Activated T-cell treated with anti-CD3 and anti-CD28 coated beads, Interleukin-2, amount 50 U/mL, for 24 hours (primary cell): Measurements from ENCODE around the gene MAP4K4.

Experiments used
- DNase-seq: peaks from one replicate; pipeline ENCODE4 v3.0.0-alpha.2; 2020
- H3K27ac Mint-ChIP-seq: 2 replicates; pipeline ENCODE4 v1.8.0; 2020; ENCODE audit warnings: mild to moderate bottlenecking, mixed read lengths
- H3K27me3 Mint-ChIP-seq: 2 replicates; pipeline ENCODE4 v1.8.0; 2020; ENCODE audit warnings: mixed read lengths
- H3K36me3 Mint-ChIP-seq: 2 replicates; pipeline ENCODE4 v1.8.0; 2020; ENCODE audit warnings: low read depth, mixed read lengths
- H3K4me1 Mint-ChIP-seq: 2 replicates; pipeline ENCODE4 v1.8.0; 2020; ENCODE audit warnings: low read depth, mixed read lengths
- H3K4me3 Mint-ChIP-seq: 2 replicates; pipeline ENCODE4 v1.8.0; 2020; ENCODE audit warnings: mild to moderate bottlenecking, moderate library complexity, mixed read lengths
- H3K9me3 Mint-ChIP-seq: 2 replicates; pipeline ENCODE4 v1.8.0; 2020; ENCODE audit warnings: mixed read lengths

Gene MAP4K4

GRCh38 chr2:101873543-101873942, 176.0 kb downstream of the MAP4K4 start:
- DNase-seq: no peak
- H3K27ac Mint-ChIP-seq: no peak overlapping the region
- H3K4me1 Mint-ChIP-seq: peaks cover 4% of the 10 kb centered on the region
- H3K4me3 Mint-ChIP-seq: no peak overlapping the region
- no peaks in the 10 kb centered on the region for H3K9me3 Mint-ChIP-seq
- peaks cover 94% of the 10 kb centered on the region for H3K36me3 Mint-ChIP-seq
- no peaks in the 10 kb centered on the region for H3K27me3 Mint-ChIP-seq

GRCh38 chr2:101874069-101874468, 176.6 kb downstream of the MAP4K4 start:
- H3K27me3 Mint-ChIP-seq: no peaks in the 10 kb centered on the region
- H3K4me3 Mint-ChIP-seq: no peak overlapping the region
- peaks cover 94% of the 10 kb centered on the region for H3K36me3 Mint-ChIP-seq
- no peaks in the 10 kb centered on the region for H3K9me3 Mint-ChIP-seq
- peaks cover 4% of the 10 kb centered on the region for H3K4me1 Mint-ChIP-seq
- DNase-seq: no peak
- peak overlapping the region; percentile 27 for H3K27ac Mint-ChIP-seq

- Mint-ChIP-seq H3K27me3 (no peaks in the 10 kb centered on the region), H3K9me3 (no peaks in the 10 kb centered on the region), H3K36me3 (peaks cover 87% of the 10 kb centered on the region), H3K4me3 (no peak overlapping the region), H3K27ac (no peak overlapping the region), H3K4me1 (peaks cover 11% of the 10 kb centered on the region)
- DNase-seq: no peak
Measured at GRCh38 chr2:101879466-101879865, 182.0 kb downstream of the MAP4K4 start.

- no peak for DNase-seq
- no peak overlapping the region for H3K27ac Mint-ChIP-seq
- no peaks in the 10 kb centered on the region for H3K9me3 Mint-ChIP-seq
- no peak overlapping the region for H3K4me3 Mint-ChIP-seq
- H3K36me3 Mint-ChIP-seq: peaks cover 84% of the 10 kb centered on the region
- no peaks in the 10 kb centered on the region for H3K27me3 Mint-ChIP-seq
- peaks cover 20% of the 10 kb centered on the region for H3K4me1 Mint-ChIP-seq
Measured at GRCh38 chr2:101881131-101881530, 183.6 kb downstream of the MAP4K4 start.

GRCh38 chr2:101882769-101883307, 185.3 kb downstream of the MAP4K4 start:
- Mint-ChIP-seq H3K27me3 (no peaks in the 10 kb centered on the region), H3K4me3 (no peak overlapping the region), H3K27ac (peak overlapping the region; percentile 23), H3K36me3 (peaks cover 85% of the 10 kb centered on the region), H3K9me3 (no peaks in the 10 kb centered on the region), H3K4me1 (peaks cover 22% of the 10 kb centered on the region)
- no peak for DNase-seq

GRCh38 chr2:101883860-101884259, 186.4 kb downstream of the MAP4K4 start:
- Mint-ChIP-seq H3K36me3 (peaks cover 81% of the 10 kb centered on the region), H3K4me3 (no peak overlapping the region), H3K4me1 (peaks cover 24% of the 10 kb centered on the region), H3K9me3 (no peaks in the 10 kb centered on the region), H3K27ac (peak overlapping the region; percentile 42), H3K27me3 (no peaks in the 10 kb centered on the region)
- no peak for DNase-seq

- H3K36me3 Mint-ChIP-seq: peaks cover 83% of the 10 kb centered on the region
- H3K4me3 Mint-ChIP-seq: no peak overlapping the region
- no peaks in the 10 kb centered on the region for H3K27me3 Mint-ChIP-seq
- H3K4me1 Mint-ChIP-seq: peaks cover 24% of the 10 kb centered on the region
- H3K9me3 Mint-ChIP-seq: no peaks in the 10 kb centered on the region
- DNase-seq: no peak
- peak overlapping the region; percentile 76 for H3K27ac Mint-ChIP-seq
Measured at GRCh38 chr2:101884423-101884822, 186.9 kb downstream of the MAP4K4 start.

- no peak for DNase-seq
- H3K4me3 Mint-ChIP-seq: no peak overlapping the region
- peak overlapping the region; percentile 2 for H3K27ac Mint-ChIP-seq
- peaks cover 26% of the 10 kb centered on the region for H3K4me1 Mint-ChIP-seq
- H3K9me3 Mint-ChIP-seq: no peaks in the 10 kb centered on the region
- no peaks in the 10 kb centered on the region for H3K27me3 Mint-ChIP-seq
- peaks cover 81% of the 10 kb centered on the region for H3K36me3 Mint-ChIP-seq
Measured at GRCh38 chr2:101887328-101887727, 189.8 kb downstream of the MAP4K4 start.

GRCh38 chr2:101889460-101890098, 192.1 kb downstream of the MAP4K4 start:
- Mint-ChIP-seq H3K27ac (peak overlapping the region; percentile 31), H3K4me1 (peaks cover 24% of the 10 kb centered on the region)
- no peak for DNase-seq

GRCh38 chr2:101892377-101892776, 194.9 kb downstream of the MAP4K4 start:
- peaks cover 14% of the 10 kb centered on the region for H3K4me1 Mint-ChIP-seq
- H3K9me3 Mint-ChIP-seq: no peaks in the 10 kb centered on the region
- no peak for DNase-seq
- no peak overlapping the region for H3K4me3 Mint-ChIP-seq
- H3K27ac Mint-ChIP-seq: peak overlapping the region; percentile 48
- peaks cover 70% of the 10 kb centered on the region for H3K36me3 Mint-ChIP-seq
- H3K27me3 Mint-ChIP-seq: no peaks in the 10 kb centered on the region

More at GRCh38 chr2:101889460-101890098, 192.1 kb downstream of the MAP4K4 start:
- no peaks in the 10 kb centered on the region for H3K9me3 Mint-ChIP-seq
- peaks cover 82% of the 10 kb centered on the region for H3K36me3 Mint-ChIP-seq
- H3K27me3 Mint-ChIP-seq: no peaks in the 10 kb centered on the region
- no peak overlapping the region for H3K4me3 Mint-ChIP-seq

GRCh38 chr2:101893681-101894381, 196.3 kb downstream of the MAP4K4 start:
- peaks cover 6% of the 10 kb centered on the region for H3K9me3 Mint-ChIP-seq

GRCh38 chr2:101895039-101895438, 197.5 kb downstream of the MAP4K4 start:
- H3K27ac Mint-ChIP-seq: no peak overlapping the region
- H3K4me3 Mint-ChIP-seq: no peak overlapping the region
- H3K4me1 Mint-ChIP-seq: peaks cover 32% of the 10 kb centered on the region
- no peaks in the 10 kb centered on the region for H3K27me3 Mint-ChIP-seq
- peaks cover 7% of the 10 kb centered on the region for H3K9me3 Mint-ChIP-seq
- no peak for DNase-seq
- H3K36me3 Mint-ChIP-seq: peaks cover 55% of the 10 kb centered on the region

More at GRCh38 chr2:101893681-101894381, 196.3 kb downstream of the MAP4K4 start:
- DNase-seq: no peak
- peaks cover 64% of the 10 kb centered on the region for H3K36me3 Mint-ChIP-seq
- H3K27me3 Mint-ChIP-seq: no peaks in the 10 kb centered on the region
- no peak overlapping the region for H3K27ac Mint-ChIP-seq
- peaks cover 21% of the 10 kb centered on the region for H3K4me1 Mint-ChIP-seq
- H3K4me3 Mint-ChIP-seq: no peak overlapping the region

- Mint-ChIP-seq H3K4me1 (peaks cover 40% of the 10 kb centered on the region), H3K36me3 (peaks cover 52% of the 10 kb centered on the region), H3K27ac (no peak overlapping the region)
Measured at GRCh38 chr2:101895819-101896322, 198.4 kb downstream of the MAP4K4 start.

GRCh38 chr2:101897301-101897700, 199.8 kb downstream of the MAP4K4 start:
- peaks cover 40% of the 10 kb centered on the region for H3K36me3 Mint-ChIP-seq
- H3K9me3 Mint-ChIP-seq: peaks cover 12% of the 10 kb centered on the region
- no peaks in the 10 kb centered on the region for H3K27me3 Mint-ChIP-seq
- peaks cover 45% of the 10 kb centered on the region for H3K4me1 Mint-ChIP-seq
- DNase-seq: no peak
- H3K27ac Mint-ChIP-seq: no peak overlapping the region
- H3K4me3 Mint-ChIP-seq: no peak overlapping the region

More at GRCh38 chr2:101895819-101896322, 198.4 kb downstream of the MAP4K4 start:
- no peak for DNase-seq
- no peaks in the 10 kb centered on the region for H3K27me3 Mint-ChIP-seq
- H3K4me3 Mint-ChIP-seq: no peak overlapping the region
- H3K9me3 Mint-ChIP-seq: peaks cover 7% of the 10 kb centered on the region

GRCh38 chr2:101899265-101899664, 201.8 kb downstream of the MAP4K4 start:
- Mint-ChIP-seq H3K4me3 (no peak overlapping the region), H3K4me1 (peaks cover 37% of the 10 kb centered on the region), H3K9me3 (peaks cover 20% of the 10 kb centered on the region), H3K27ac (no peak overlapping the region), H3K36me3 (peaks cover 21% of the 10 kb centered on the region), H3K27me3 (peaks cover 8% of the 10 kb centered on the region)
- no peak for DNase-seq
